ENCODE data around the gene SFXN2.
"Not testable (repeated sequence)": the region's sequence is repeated elsewhere in the genome, so short reads cannot be mapped to it uniquely, and the experiment has no call there.

SFXN2 gene

GRCh38 chr10:102682981-102683380 is 31.5 kb upstream of the SFXN2 start:
- H3K4me3 ChIP-seq (ENCODE audit: low read length), result no peak overlapping the region
- DNase-seq (ENCODE audit: low read depth), result no peak
- TF ChIP-seq CTCF (conservative IDR thresholded peaks at IDR 0.05; ENCODE audit: low read depth, low read length), result no peak

DNA sequence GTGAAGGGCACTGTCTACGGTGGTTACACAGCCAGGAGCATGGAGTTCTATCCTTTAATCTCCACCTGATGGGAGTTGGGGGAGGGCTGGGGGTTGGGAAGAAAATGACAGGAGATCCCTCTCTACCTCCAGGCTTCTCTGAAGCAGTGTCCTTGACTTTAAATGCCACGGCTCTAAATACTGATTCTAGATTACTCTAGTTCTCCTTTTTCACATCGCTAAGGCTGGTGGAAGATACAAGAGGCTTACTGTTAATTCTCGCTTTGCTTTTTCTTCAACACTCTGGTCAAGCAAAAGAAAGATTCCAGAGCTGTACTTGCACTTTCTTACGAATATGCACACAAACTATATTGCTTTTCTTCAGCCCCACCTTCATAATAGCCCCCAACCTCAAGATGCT is 30.7 kb upstream of the SFXN2 start:
- TF ChIP-seq CTCF (conservative IDR thresholded peaks at IDR 0.05; ENCODE audit: low read depth, low read length), result no peak
- DNase-seq (ENCODE audit: low read depth), result no peak
- no peak overlapping the region for H3K4me3 ChIP-seq (ENCODE audit: low read length)

- no peak for TF ChIP-seq CTCF (conservative IDR thresholded peaks at IDR 0.05; ENCODE audit: low read depth, low read length)
- H3K4me3 ChIP-seq (ENCODE audit: low read length), result no peak overlapping the region
- no peak for DNase-seq (ENCODE audit: low read depth)
Measured at GRCh38 chr10:102691285-102692066, 23.0 kb upstream of the SFXN2 start.

- H3K4me3 ChIP-seq (ENCODE audit: low read length); DNase-seq (ENCODE audit: low read depth): not testable (repeated sequence)
Measured at GRCh38 chr10:102695401-102695800, 19.0 kb upstream of the SFXN2 start.

GRCh38 chr10:102696736-102697135 is 17.7 kb upstream of the SFXN2 start:
- DNase-seq (ENCODE audit: low read depth), result no peak
- no peak overlapping the region for H3K4me3 ChIP-seq (ENCODE audit: low read length)
- no peak for TF ChIP-seq CTCF (conservative IDR thresholded peaks at IDR 0.05; ENCODE audit: low read depth, low read length)

DNA sequence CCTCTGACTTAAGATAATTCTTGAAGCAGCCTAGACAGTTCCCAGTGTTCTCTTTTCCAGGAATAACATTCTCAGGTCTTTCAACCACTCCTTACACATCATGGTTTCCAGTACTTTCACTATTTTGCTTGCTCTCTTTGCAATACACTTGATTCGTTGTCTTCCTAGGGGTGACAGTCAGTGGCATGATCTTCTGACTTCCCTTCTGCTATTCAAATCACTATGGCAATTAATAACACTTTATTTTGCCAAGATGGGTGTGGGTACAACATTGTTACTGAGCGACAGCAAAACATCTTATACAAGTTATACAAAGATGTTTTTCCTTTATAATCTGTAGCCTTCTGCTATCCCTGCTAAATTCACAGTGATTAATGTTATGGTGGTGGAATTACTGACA is 15.5 kb upstream of the SFXN2 start:
- no peak overlapping the region for H3K4me3 ChIP-seq (ENCODE audit: low read length)
- no peak for DNase-seq (ENCODE audit: low read depth)
- no peak for TF ChIP-seq CTCF (conservative IDR thresholded peaks at IDR 0.05; ENCODE audit: low read depth, low read length)

DNA sequence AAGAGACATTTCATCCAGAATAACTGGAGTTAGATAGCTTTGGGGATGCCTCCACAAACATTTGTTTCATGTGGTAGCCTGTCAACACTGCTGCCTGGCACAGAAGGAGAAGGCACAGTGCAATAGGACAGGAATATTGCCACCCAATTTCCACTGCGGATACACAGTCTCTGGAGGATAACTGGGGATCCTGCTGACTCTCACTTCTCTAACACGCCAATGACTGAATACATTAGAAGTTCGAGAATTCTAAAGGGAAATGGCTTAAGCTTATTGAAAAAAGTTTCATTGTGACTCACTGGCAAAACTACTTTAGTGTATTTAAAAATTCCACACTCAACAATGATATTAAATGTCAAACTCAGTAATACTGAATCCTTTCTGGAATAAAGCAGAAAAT is 13.2 kb upstream of the SFXN2 start:
- no peak overlapping the region for H3K4me3 ChIP-seq (ENCODE audit: low read length)
- DNase-seq (ENCODE audit: low read depth), result no peak
- no peak for TF ChIP-seq CTCF (conservative IDR thresholded peaks at IDR 0.05; ENCODE audit: low read depth, low read length)

All from retinal pigment epithelial cell (primary cell).